Measurements from ENCODE around the gene ABCC3. TPM values are rescaled to one million over a fixed set of nuclear protein-coding genes. Genes with fewer than 3 reads are reported as not detected.

The ABCC3 gene
- total RNA-seq, 1 experiment from 2014 or later: 0.16 TPM

DNA sequence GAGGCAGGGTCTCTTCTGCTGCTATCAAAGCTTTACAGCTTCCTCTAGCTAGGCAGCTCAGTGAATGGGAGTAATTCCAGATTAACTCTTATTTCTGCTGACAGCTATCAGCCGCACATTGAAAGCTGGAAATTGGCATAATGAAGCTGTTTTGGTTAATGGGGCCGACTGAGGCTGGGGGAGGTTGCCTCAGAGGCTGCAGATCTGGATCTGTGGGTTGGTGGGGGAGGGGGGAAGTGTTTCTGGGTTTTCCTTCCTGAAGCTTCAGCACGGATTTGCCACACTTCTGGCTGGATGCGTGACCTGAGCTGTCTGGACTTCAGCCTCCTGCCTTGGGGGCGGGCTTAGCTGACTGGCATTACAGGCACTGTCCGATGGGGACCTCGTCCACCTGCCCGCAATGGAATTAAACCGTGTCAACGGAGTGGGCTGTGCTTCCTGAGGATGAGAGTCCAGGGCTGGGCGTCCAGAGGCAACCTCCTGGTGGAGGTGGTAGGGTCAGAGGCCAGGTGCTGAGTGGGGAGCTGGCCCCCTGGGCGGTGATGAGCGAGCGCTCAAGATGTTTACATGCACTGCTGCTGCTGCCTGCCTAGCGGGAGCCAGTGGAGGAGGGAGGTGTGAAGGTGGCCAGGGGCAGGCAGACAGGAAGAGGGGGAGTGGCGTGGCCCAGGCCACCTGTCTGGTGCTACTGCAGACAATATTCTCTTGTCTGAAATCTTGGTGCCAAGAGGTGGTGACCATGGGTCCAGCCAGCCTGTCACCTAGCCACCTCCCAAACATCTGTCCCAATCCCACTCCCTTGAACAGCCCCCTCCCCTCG lies 6.7 kb upstream of the ABCC3 start:
- Histone ChIP-seq H3K9me3 (replicated peaks) (no peaks in the 10 kb centered on the region), H3K27ac (peak overlapping the region; percentile 15; the same call in 1 of the 2 replicates), H3K4me1 (peaks cover 33% of the 10 kb centered on the region), H3K4me3 (no peak overlapping the region; the same call in 1 of the 2 replicates), H3K36me3 (no peaks in the 10 kb centered on the region), H3K27me3 (peaks cover 5% of the 10 kb centered on the region; the same call in 1 of the 2 replicates)
- peak; percentile 33 to 57 for DNase-seq

DNA sequence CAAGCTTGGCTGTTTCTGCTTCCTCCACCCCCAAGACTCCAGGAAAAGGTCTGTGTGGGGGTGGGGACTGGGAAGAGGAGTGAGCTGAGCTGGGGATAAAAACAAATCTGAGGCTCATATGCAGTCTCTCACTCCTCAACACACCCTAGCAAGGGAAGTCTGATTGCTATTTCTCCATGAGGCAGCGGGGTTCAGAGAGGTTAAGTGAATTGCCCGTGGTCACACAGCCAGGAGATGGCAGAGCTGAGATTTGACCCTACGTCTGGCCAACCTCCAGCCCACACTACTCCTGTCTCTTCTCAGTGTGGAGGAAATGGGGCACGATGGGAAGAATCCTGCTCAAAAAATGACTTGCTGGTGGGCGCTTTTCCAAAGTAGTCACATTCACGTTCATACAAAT lies 4.8 kb upstream of the ABCC3 start:
- Histone ChIP-seq H3K27me3 (peaks cover 5% of the 10 kb centered on the region; the same call in 1 of the 2 replicates), H3K4me1 (peaks cover 33% of the 10 kb centered on the region), H3K36me3 (no peaks in the 10 kb centered on the region), H3K9me3 (replicated peaks) (no peaks in the 10 kb centered on the region), H3K4me3 (no peak overlapping the region), H3K27ac (no peak overlapping the region)
- DNase-seq: no peak

- H3K27ac ChIP-seq: no peak overlapping the region
- H3K36me3 ChIP-seq: no peaks in the 10 kb centered on the region
- peaks cover 33% of the 10 kb centered on the region for H3K4me1 ChIP-seq
- no peaks in the 10 kb centered on the region for H3K9me3 ChIP-seq (replicated peaks)
- H3K4me3 ChIP-seq: no peak overlapping the region
- DNase-seq: peak in 1 of 2 experiments; percentile 40
- peaks cover 5% of the 10 kb centered on the region; the same call in 1 of the 2 replicates for H3K27me3 ChIP-seq
Measured at GRCh38 chr17:50630524-50631194, 4.0 kb upstream of the ABCC3 start.

GRCh38 chr17:50631195-50631907 lies 3.3 kb upstream of the ABCC3 start:
- no peak overlapping the region for H3K4me3 ChIP-seq
- no peak for DNase-seq
- H3K27ac ChIP-seq: no peak overlapping the region
- peaks cover 33% of the 10 kb centered on the region for H3K4me1 ChIP-seq
- H3K9me3 ChIP-seq (replicated peaks): no peaks in the 10 kb centered on the region
- peaks cover 3% of the 10 kb centered on the region; the same call in 1 of the 2 replicates for H3K27me3 ChIP-seq
- H3K36me3 ChIP-seq: no peaks in the 10 kb centered on the region

- Histone ChIP-seq H3K27me3 (peaks cover 3% of the 10 kb centered on the region; the same call in 1 of the 2 replicates), H3K4me3 (no peak overlapping the region), H3K27ac (no peak overlapping the region), H3K36me3 (no peaks in the 10 kb centered on the region), H3K4me1 (peaks cover 34% of the 10 kb centered on the region), H3K9me3 (replicated peaks) (no peaks in the 10 kb centered on the region)
- DNase-seq: no peak
Measured at GRCh38 chr17:50631908-50632571, 2.6 kb upstream of the ABCC3 start.

- H3K27me3 ChIP-seq: peaks cover under 1% of the 10 kb centered on the region; the same call in 1 of the 2 replicates
- no peak overlapping the region for H3K4me3 ChIP-seq
- H3K9me3 ChIP-seq (replicated peaks): no peaks in the 10 kb centered on the region
- DNase-seq: no peak
- peaks cover 36% of the 10 kb centered on the region for H3K4me1 ChIP-seq
- no peaks in the 10 kb centered on the region for H3K36me3 ChIP-seq
- no peak overlapping the region for H3K27ac ChIP-seq
Measured at GRCh38 chr17:50632637-50633036, 2.0 kb upstream of the ABCC3 start.

- Histone ChIP-seq H3K27me3 (no peaks in the 10 kb centered on the region), H3K36me3 (no peaks in the 10 kb centered on the region), H3K4me1 (peaks cover 36% of the 10 kb centered on the region), H3K9me3 (replicated peaks) (no peaks in the 10 kb centered on the region), H3K4me3 (no peak overlapping the region), H3K27ac (no peak overlapping the region)
- no peak for DNase-seq
Measured at GRCh38 chr17:50633683-50634082, 998 bp upstream of the ABCC3 start.

DNA sequence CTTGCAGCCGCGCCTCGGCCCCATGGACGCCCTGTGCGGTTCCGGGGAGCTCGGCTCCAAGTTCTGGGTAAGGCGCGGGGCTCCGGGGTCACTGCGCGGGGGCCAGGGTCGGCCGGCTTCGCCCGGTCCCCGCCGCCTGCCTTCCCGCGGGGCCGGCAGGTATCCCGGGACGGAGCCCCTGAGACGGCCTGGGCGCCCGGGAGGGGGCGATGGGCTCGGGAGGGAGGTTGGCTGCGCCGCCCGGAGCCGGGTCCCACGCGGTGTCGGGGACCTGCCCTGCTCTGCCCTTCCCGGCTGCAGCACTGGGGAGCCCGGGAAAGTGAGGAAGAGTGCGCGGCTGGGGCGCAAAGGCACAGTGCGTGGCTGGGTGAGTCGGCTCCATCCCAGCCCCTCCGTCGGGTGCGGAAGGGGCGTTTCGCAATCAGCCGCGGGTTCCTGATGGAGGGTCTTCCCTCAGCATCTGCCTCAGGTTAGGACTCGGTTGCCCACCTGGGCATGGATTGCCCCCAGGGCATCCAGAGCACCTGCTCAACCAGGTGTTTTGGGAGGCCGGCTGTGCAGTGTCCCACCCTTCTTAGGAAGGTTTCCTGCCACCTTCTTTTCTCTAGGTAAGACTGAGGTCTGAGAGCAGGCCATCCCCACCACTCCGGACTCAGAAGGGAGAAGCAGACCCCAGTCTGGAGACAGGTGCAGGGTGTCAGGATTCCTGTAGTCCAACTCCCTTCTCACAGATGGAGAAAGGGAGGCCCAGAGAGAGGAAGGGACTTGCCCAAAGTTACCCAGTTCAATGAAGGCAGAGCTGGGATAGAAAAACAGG lies 442 bp downstream of the ABCC3 start:
- H3K9me3 ChIP-seq (replicated peaks): no peaks in the 10 kb centered on the region
- no peaks in the 10 kb centered on the region for H3K36me3 ChIP-seq
- no peaks in the 10 kb centered on the region for H3K27me3 ChIP-seq
- H3K4me3 ChIP-seq: no peak overlapping the region
- DNase-seq: no peak
- H3K27ac ChIP-seq: no peak overlapping the region
- peaks cover 40% of the 10 kb centered on the region for H3K4me1 ChIP-seq

DNA sequence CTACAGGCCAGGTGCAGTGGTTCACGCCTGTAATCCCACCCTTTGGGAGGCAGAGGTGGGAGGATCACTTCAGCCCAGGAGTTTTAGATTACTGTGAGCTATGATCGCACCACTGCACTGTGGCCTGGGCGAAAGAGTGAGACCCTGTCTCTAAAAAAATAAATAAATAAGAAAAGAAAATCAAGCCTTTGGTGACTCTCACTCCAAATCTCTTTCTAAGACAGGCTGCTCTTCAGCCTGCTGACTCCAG lies 976 bp downstream of the ABCC3 start:
- Histone ChIP-seq H3K27ac (no peak overlapping the region), H3K36me3 (no peaks in the 10 kb centered on the region), H3K4me3 (no peak overlapping the region), H3K27me3 (no peaks in the 10 kb centered on the region), H3K4me1 (peaks cover 43% of the 10 kb centered on the region), H3K9me3 (replicated peaks) (no peaks in the 10 kb centered on the region)
- DNase-seq: no peak

DNA sequence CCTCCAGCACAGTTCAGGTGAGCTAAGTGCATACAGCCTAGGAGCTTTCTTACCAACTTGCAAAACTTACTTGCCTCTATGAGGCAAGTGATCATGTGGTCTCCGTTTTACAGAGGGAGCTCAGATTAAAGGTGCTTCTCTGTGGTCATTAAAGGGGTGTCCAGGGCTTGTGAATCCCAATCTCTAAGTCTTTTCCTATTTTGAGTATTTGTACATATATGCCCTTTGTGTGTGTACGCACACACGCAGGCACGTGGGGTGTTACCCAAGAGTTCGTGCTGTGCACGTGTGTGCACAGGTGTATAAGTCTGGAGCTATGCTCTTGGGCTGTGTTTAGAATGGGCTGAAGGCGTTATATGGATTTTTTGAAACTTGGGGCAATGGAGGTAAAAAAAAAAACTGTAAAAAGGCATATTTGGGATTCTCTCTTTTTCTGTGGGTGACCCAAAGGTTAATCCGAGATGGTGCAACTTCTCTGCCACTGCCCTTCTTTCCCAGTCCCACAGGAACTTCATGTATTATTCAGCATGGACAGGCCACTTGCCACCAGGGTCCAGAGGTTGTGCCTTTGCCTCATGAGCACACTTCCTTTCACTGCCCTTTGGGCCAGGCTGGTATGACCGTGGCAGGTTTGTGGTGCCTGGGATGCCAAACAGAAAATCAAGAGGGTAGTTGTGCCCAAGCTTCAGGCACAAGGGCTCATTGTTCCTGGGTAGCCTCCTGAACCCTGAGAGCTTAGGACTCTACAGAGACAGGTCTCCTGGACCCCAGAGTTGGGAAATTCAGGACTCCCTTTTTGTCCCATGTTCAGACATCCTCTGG lies 1.5 kb downstream of the ABCC3 start:
- Histone ChIP-seq H3K4me1 (peaks cover 47% of the 10 kb centered on the region), H3K27ac (no peak overlapping the region), H3K9me3 (replicated peaks) (no peaks in the 10 kb centered on the region), H3K27me3 (no peaks in the 10 kb centered on the region), H3K4me3 (no peak overlapping the region), H3K36me3 (no peaks in the 10 kb centered on the region)
- DNase-seq: no peak

DNA sequence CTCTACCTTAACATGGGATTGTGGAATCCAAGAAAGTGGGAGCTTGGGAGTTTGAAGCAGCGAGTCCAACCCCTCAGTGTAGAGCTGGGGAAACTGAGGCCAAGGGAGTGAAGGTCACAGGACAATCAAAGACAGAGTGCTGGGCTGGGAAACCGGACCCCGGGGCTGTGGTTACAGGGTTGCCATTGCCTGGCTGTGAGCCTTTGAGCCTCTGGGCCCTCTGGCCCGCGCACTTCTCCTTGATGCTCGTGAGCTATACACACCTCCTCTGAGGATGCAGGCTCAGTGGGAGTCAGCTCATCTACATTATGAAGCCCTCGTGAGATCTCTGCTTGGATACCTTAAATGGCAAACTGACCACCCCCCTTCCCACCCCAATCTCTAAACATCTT lies 2.1 kb downstream of the ABCC3 start:
- no peaks in the 10 kb centered on the region for H3K9me3 ChIP-seq (replicated peaks)
- H3K27me3 ChIP-seq: no peaks in the 10 kb centered on the region
- no peak overlapping the region for H3K27ac ChIP-seq
- no peaks in the 10 kb centered on the region for H3K36me3 ChIP-seq
- H3K4me3 ChIP-seq: no peak overlapping the region
- peaks cover 47% of the 10 kb centered on the region for H3K4me1 ChIP-seq
- DNase-seq: no peak

GRCh38 chr17:50637829-50638605 lies 3.3 kb downstream of the ABCC3 start:
- DNase-seq: no peak
- Histone ChIP-seq H3K4me1 (peaks cover 47% of the 10 kb centered on the region), H3K36me3 (no peaks in the 10 kb centered on the region), H3K9me3 (replicated peaks) (no peaks in the 10 kb centered on the region), H3K27ac (peak overlapping the region; percentile 90), H3K4me3 (no peak overlapping the region), H3K27me3 (no peaks in the 10 kb centered on the region)

DNA sequence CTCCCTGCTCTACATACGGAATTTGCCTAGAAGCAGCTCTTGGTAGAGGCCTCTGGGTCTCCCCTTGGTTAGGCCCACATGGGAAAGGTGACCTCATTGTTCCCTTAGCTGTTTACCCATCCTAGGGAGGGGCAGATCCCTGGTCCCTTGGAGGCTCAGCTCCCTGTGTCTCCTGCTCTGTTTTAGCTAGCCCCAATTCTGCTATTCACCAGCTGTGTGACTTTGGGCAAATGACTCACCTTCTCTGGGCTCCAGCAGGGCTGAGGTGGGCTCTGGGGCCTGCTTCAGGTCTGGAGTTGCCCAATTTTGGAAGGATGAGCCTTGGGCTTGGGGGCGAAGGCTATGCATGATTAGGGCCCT lies 3.9 kb downstream of the ABCC3 start:
- no peak overlapping the region for H3K4me3 ChIP-seq

More for the DNA sequence above, 3.9 kb downstream of the ABCC3 start:
- DNase-seq: peak in 1 of 2 experiments; percentile 42
- Histone ChIP-seq H3K36me3 (no peaks in the 10 kb centered on the region), H3K9me3 (replicated peaks) (no peaks in the 10 kb centered on the region), H3K27ac (peak overlapping the region; percentile 90), H3K27me3 (no peaks in the 10 kb centered on the region), H3K4me1 (peaks cover 47% of the 10 kb centered on the region)
